CD4-positive, alpha-beta T cell treated with Interleukin-12 subunit alpha and Interleukin-12 subunit beta, for 1 hour (primary cell): Measurements from ENCODE around the gene TRIM58.

Source experiments
- DNase-seq: peaks from one replicate; pipeline ENCODE4 v3.0.0-alpha.2; 2020

TRIM58 gene, protein sequence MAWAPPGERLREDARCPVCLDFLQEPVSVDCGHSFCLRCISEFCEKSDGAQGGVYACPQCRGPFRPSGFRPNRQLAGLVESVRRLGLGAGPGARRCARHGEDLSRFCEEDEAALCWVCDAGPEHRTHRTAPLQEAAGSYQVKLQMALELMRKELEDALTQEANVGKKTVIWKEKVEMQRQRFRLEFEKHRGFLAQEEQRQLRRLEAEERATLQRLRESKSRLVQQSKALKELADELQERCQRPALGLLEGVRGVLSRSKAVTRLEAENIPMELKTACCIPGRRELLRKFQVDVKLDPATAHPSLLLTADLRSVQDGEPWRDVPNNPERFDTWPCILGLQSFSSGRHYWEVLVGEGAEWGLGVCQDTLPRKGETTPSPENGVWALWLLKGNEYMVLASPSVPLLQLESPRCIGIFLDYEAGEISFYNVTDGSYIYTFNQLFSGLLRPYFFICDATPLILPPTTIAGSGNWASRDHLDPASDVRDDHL

GRCh38 chr1:247857069-247857984, at the start of gene TRIM58:
TRIM58 (plus strand) TSS chr1:247857187; CDS start chr1:247857247, 60 bp downstream.
- peak; percentile 15 for DNase-seq

DNA sequence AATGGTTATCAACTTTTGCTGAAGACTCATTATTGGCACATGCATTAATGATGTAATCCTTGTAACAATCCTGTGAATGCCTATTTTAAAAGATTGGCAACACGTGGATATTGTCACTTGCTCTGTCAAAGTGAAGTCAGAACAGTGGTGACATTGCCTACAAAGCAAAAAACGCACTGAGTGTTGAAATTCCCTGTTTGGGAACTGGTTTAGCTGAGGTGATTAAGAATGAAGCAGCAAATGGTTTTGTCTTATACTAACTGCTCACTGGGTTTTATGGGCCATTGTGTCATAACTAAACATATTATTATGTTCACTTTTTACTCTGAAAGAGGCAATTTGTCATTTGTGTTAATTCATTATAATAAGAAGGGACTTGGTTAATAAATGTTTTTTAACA, 44.4 kb upstream of the TRIM58 start:
- no peak for DNase-seq

GRCh38 chr1:247822060-247822459, 34.9 kb upstream of the TRIM58 start:
- DNase-seq, result no peak

DNA sequence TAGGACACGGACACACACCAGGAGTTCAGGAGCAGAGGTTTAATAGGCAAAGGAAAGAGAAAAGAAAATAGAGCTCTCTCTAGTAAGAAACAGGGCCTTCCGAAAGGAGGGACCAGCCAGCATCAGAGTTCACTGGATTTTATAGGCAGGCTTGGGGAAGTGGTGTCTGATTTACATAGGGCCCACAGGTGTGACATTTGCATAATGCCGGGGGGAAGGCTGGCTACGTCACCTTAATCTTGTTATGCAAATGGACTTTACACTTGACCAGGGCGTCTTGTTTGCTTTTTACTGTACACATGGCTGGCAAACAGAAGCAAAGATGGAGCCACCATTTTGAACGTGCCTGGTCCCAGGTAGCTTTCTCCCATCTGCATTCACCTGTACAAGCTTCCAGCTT, 33.0 kb upstream of the TRIM58 start, which contains the start of gene OR14A16:
Gene OR14A16, minus strand, starts transcription at position 97 of the 400 bp plus-strand sequence. CDS start 8,390 bp downstream, outside the sequence.
- no peak for DNase-seq

GRCh38 chr1:247825362-247825761, 31.6 kb upstream of the TRIM58 start:
- DNase-seq, result no peak

DNA sequence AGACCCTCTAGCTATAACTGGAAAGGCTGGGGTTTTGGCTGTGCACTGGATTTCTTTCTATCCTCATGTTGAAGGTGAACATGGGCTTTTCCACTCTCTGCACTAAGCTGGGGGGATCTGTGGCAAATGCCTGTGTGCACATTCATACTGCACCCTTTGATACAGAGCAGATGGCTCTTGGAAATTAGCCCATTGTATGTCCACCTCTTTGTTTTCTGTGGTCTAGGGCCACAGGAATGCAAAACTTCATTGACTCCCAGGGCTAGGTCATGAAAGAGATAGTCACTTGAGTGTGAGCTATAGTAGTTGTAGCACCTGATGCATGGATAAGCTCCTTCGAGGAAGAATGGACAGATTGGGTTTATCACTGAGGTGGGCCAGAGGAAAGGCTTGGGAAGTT, 27.3 kb upstream of the TRIM58 start:
- no peak for DNase-seq

DNA sequence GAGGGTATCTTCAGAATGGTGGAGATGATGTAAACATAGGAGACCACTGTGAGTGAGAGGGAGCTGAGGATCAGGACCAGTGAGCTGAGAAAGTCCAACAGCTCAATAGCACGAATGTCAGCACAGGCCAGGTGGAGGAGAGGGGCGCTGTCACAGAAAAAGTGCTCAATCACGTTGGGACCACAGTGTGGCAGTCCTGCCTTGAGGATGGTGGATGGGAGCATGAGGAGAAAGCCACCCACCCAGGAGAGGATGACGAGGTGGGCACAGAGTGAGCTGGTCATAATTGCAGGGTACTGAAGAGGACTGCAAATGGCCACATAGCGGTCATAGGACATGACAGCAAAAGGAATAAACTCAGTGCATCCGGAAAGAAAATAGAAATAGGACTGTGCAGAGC, 23.4 kb upstream of the TRIM58 start:
- no peak for DNase-seq

- no peak for DNase-seq
Observed at GRCh38 chr1:247840818-247841217, 16.2 kb upstream of the TRIM58 start.

GRCh38 chr1:247841796-247842195, 15.2 kb upstream of the TRIM58 start, which contains the start of gene OR11L1:
OR11L1 (minus strand) TSS chr1:247841896; CDS start chr1:247841896, 0 bp downstream.
- DNase-seq, result no peak

DNA sequence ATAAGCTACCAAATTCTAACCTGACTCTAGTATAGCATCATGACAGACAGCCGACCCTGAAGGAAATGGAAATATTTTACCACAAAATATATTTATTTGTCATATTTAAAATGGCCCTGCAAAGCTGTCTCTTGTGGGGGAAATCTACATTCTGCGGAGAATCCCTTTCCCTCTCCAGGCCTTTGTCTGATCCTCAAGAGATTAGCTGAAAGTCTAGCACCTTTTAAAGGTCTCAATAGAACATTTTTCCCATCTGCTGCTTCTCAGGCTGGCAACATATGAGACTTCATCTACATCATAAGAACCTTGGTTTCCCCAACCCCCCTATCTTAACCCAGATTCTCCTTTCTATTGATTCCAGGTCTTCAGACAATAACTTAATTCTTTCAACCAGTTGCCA, 13.6 kb upstream of the TRIM58 start:
- DNase-seq, result no peak

GRCh38 chr1:247845011-247845692, 11.8 kb upstream of the TRIM58 start:
- DNase-seq, result no peak

DNA sequence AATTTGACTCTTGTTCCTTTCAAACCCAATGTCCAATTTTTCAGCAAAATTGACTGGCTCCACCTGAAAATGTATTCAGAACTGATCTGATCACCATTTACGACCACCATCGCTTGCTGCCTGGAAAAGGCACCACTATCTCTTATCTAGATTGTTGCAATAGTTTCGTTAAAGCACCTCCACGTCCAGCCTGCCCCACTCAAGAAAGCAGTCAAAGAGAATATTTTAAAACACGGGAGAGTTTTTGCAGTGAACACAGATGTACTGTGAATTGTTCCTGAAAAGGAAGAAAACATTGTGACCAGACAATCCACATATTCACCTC, 11.3 kb upstream of the TRIM58 start:
- DNase-seq, result no peak

GRCh38 chr1:247848346-247848745, 8.6 kb upstream of the TRIM58 start:
- DNase-seq, result no peak

GRCh38 chr1:247849616-247850015, 7.4 kb upstream of the TRIM58 start:
- DNase-seq, result no peak

GRCh38 chr1:247854899-247855545, 2.0 kb upstream of the TRIM58 start:
- DNase-seq, result no peak

GRCh38 chr1:247855911-247856310, 1.1 kb upstream of the TRIM58 start:
- no peak for DNase-seq

DNA sequence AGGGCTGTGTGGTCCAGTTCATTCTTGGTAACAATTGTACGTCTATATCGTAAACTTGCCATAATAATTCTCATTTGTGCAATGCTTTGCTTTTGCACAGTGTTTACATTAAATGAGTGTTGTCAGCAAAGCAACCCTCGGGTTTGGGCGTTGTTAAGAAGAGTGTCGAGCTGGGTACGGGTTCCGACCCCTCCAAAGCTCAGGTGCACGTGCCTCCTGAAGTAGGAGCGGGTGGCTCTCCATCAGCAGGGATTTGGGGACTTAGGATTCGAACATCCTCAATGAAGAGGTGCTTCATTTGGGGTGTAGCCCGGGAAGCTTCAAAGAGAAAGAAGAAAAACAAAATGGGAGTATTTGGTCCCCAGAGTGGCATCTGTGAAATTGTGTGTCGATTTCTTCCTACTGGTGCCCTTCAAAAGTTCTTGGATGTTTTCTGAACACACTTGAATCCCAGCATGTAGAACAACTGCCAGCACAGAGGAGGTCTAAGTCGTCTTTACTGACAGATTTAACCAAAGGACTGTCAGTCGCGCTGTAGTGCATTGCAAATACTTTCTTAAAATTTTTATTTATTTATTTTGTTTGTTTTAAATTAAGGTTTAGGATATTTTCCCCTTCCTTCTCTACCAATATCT, 1.1 kb downstream of the TRIM58 start:
- DNase-seq, result no peak

- no peak for DNase-seq
Observed at GRCh38 chr1:247862756-247863155, 5.8 kb downstream of the TRIM58 start.

- DNase-seq, result no peak
Observed at GRCh38 chr1:247864644-247865043, 7.7 kb downstream of the TRIM58 start.

DNA sequence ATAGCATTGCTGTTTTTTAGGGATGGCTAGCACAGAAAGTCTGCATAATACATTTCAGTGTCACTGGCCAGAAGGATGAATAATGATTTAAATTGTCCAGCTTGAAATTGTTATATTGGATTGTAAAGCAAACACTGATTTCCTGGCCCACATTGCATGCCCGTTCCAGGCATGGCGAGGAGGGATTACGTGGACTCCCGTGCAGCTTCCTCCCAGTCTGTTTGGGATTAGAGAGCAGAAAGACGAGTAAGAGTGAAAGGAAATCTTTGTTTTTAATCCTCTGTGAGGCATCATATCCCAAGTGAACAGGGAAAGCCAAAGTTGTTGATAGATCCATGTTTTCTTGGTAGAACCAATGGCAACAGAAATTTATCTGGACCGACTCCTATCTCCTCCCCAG, 8.4 kb downstream of the TRIM58 start:
- no peak for DNase-seq

DNA sequence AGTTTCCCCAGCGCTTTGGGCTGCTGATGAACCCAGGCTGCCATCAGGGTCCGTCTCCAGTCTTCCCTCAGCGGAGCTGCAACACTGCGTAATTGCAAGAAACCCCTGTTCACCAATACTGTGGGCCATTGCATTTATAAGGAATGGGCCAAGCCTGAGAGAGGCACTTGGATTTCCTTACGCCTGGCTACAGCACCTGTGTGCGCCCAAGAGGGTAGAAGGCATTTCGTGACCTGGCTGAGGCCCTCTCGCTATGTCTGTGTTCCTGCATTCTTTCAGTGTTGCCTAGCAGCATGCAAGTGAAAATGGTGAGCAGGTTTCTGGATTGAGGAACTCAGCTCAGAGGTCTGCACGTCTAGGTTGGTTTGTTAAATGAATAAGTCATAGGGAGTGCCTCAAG, 26.4 kb downstream of the TRIM58 start:
- DNase-seq, result no peak

DNA sequence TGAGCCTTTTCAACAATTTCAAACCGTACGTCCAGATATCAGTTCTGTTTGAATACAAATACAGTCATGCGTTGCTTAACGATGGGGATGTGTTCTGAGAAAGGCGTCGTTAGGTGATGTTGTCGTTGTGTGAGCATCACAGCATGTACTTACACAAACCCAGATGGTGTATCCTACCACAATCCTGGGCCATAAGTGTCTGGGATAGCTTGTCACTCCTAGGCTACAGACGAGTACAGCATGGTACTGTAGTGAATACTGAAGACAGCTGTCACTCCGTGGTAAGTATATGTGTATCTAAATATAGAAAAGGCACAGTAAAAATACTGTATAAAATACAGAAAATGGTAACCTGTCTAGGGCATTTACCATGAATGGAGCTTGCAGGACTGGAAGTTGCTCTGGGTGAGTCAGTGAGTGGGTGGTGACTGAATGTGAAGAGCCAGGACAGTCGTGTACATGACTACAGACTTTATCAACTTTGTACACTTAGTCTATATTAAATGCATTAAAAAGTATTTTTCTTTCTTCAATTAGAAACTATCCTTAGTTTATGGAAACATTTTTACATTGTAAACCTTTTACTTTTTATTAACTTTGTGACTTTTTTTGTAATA, 27.9 kb downstream of the TRIM58 start:
- DNase-seq, result no peak
